HG03575 (cell line): ENCODE measurements around the gene USP2.

ENCODE experiments used
- ATAC-seq: cut with Tn5 transposase; IDR thresholded peaks from one replicate; pipeline ENCODE4 v1.9.1; 2021; ENCODE audit not compliant: unreplicated experiment, insufficient number of reproducible peaks, low FRiP score; ENCODE audit errors: extremely low read depth

The USP2 gene

GRCh38 chr11:119350302-119350701 is 31.2 kb downstream of the USP2 start:
- no peak for ATAC-seq

- ATAC-seq, result no peak
These were observed 33.4 kb downstream of the USP2 start for GRCh38 chr11:119347940-119348605.

DNA sequence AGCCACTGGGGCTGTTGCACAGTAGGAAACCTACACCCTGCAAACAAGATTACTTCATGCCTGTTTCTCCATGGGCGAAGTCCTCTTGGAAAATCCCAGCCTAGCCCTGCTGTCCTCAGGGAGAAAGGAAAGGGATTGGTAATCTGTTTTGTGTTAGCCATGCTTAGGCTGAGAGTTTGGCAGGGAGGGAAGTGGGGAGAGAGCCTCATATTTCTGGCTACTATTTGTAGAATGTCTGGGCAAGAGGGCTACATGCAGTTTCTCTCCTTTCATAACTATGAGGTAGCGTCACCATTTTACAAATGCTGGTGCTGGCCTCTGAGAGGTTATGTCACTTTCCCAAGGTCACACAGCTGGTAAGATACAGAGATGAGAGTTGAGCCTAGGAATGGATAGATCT is 34.2 kb downstream of the USP2 start:
- no peak for ATAC-seq

GRCh38 chr11:119346605-119347004 is 34.9 kb downstream of the USP2 start, which contains the start of gene MFRP:
Gene MFRP, minus strand, starts transcription at chr11:119346705. Its CDS starts 192 bp downstream, at chr11:119346513.
- ATAC-seq, result no peak

DNA sequence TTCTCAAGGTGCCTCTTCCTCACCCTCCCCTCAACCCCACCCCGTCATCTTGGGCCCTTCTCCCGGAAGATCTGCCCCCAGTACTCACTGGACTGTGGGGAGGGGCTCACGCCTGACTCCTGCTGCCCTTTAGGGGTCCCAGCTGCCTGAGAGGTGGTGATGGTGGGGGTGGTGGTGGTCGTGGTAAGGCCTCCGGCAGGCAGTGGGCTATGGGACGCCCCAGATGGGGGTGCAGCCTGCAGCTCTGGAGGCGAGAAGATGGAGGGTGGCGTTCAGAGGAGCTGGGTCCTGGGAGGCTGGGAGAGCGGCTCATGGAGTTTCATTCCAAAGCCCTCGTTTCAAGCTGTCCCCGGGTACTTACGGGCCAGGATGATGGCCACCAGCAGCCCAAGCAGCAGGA is 35.8 kb downstream of the USP2 start:
- ATAC-seq, result no peak

DNA sequence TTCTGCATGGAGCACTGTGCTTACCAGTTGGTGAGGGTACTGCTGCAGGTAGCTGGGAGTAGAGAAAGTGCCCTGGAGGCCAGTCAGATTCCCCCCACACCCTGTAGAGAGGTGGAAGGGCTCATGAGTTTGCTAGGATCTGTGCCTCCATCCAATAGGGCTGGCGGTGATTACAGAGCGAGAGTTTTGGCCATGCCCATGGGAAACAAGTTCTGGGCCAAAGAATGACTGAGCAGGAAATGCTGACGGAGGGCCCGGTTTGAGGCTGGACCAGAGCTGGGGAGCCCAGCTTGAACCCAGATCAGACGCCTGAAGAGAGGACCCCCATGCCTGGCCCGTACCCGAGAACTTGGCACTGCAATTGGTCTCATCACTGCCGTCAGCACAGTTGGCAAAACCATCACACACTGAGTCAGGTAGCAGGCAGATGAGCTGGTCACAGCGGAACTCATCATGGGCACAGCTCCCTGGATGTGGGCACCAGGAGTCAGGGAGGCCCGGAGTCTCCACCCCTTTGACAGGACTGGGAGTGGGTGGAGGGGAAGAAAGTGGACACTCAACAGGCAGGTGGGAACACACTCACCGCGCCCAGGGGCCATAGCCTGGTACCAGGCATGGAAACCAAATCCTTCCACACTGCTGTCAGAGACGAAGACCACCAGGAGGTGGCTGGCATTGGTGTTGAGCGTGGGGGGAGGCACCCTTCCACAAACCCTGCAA is 37.0 kb downstream of the USP2 start:
- no peak for ATAC-seq

DNA sequence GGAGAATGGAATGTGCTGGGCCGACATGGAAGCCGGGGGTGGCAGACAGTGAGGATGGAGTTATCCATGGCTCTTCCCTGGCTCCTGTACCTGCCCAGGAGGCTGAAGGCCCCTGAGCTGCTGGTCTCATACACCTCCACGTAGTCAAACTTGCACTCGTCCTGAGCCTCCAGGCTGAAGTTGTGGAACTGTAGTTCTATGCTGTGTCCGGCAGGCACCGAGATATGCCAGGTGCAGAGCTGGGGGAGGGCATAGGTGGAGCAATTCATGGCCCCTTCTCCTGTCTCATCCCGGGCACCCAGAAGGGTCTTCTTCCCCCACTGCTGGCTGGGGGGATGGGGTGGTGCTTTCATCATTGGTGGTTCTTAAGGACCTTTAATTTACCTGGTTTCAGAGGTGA is 37.8 kb downstream of the USP2 start:
- no peak for ATAC-seq

DNA sequence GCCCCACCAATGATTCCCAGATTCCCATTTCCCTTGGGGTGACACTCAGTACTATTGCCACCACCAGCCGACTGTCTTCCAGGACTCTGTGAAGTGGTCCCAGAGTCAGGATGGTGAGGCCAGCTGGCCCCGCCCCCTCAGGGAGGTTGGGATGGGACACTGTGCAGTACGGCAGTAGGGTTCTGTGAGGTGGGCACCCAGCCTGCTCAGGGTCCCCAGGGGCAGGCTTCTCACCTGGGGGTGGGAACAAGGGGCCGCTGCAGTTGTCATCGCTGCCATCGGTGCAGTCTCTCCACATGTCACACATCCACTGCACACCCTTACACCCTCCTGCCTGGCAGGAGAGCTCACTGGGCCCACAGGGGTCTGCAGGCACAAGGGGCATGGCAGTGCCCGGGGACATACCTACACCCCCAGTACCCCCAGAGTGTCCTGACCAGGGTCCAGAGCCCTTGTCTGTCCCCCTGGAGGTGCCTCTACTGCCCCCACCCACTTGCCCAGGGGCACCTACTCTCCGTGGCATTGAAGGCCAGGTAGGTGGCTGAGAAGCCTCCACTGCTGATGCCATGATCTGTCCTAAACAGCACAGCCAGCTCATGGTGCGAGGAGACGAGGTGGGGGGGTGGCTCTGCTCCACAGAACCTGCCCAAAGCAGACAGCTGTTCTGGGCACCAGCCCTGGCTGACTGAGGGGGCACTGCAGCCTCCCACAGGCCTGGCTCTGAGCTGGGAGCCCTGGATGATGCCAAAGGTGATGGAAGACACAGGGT is 38.9 kb downstream of the USP2 start:
- ATAC-seq, result no peak

DNA sequence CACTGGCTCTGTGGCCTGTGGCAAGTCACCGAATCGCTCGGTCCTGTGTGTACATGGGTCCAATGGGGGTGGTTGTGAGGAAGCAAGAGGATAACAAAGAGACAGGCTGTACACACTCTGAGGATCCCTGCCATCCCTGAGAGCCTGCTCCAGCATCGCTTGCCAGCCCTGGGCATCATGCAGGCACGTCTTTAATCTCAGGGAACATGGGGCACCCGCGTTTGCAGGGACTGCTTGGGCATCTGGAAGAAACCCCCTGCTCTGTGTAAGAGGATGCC is 39.5 kb downstream of the USP2 start:
- no peak for ATAC-seq

DNA sequence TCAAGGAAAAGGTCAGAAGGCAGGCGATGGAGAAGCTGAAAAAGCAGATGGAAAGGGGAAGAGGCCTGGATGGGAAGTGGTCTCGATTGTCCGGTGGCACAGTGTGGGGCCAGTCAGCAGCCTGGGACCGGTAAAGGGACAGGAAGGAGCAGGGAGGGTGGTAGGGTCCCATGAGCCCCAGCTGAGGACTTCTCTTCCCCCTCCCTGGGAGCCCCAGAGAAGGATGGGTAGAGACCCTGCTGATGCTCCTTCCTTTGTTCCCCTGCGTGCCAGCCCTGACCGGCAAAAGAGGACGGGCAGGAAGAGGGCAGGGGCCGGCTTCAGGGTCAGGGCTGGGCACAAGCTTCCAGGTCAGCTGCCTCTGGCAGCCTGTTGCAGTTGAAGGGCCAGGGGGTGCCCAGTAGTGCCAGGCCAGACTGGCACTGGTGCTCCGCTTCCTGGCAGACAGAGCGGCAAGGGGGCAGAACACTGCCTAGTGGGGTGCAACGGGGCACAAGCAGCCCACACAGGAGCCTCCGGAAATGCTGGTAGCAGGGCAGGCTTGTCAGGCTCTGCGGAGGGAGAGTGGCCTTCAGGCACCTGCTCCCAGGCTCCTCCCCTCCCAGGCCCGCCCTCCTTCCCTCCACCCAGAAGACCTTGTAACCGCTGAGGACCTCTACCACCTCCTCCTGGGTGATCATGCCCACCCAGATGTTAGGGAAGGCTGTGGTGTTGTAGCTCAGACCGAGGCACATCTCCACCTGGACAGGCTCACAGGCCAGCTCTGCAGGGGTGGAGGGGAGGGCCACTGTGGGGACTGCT is 40.1 kb downstream of the USP2 start:
- ATAC-seq, result no peak

GRCh38 chr11:119340335-119341221 is 40.9 kb downstream of the USP2 start, which contains the start of gene C1QTNF5:
Gene C1QTNF5, minus strand, starts transcription at chr11:119340883. Its CDS starts 486 bp downstream, at chr11:119340397.
- no peak for ATAC-seq

DNA sequence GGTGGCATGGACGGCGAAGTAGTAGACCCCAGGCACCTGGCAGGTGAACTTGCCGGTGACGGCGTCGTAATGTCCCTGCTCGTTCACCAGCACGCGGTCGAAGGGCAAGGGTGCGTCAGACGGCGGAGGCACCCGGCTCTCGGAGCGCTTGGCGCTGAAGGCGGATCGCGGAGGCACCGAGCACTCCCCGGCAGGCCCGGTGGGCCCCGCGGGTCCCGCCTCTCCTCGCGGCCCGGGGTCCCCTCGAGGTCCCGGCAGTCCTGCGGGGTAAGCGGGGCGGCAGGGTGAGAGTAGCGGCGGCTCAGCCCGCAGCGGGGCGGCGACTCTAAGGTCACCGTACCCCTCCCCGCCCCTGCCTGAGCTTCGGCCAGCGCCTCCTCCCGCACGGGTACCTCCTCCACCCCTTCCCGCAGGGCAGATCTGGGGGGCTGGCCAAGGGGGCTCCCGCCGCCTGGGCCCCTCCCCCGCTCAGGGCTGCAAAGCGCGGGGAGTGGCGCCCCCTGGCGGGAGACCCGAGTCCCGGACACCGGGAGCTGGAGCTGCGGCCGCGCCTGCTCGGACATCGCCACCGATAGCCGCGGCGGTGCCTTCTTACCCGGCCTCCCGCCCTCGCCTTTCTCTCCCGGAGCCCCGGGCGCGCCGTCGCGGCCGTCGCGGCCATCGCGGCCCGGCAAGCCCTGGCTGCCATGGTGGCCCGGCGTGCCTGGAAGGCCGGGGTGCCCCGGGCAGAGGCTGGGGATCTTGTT is 41.7 kb downstream of the USP2 start:
- ATAC-seq, result no peak

GRCh38 chr11:119338965-119339588 is 42.4 kb downstream of the USP2 start:
- no peak for ATAC-seq

DNA sequence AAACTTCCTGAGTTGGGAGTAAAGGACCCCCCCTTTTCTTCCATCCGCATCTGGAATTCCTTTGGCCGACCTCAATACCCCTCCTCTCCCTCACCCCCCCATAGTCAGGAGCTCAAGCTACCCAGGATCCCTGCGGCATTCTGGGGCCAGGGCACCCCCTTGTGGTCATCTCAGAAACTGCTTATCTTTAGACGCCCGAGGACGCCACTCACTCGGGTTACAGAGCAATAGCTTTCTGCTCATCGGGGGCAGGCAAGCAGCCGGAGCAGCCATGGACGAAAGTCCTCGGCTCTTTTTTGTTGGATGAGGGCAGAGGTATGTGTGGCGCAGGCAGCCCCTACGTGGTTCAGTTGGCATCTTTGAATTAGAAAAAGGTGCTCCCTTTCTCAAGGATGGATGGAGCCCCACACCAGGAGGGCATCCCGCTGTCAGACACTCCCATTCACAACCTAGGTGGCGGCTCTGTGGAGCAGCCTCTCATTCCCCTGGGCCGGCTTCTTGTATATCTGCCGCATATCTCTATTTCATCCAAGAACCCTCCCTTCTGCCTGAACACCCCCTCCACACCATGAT is 43.1 kb downstream of the USP2 start:
- no peak for ATAC-seq

DNA sequence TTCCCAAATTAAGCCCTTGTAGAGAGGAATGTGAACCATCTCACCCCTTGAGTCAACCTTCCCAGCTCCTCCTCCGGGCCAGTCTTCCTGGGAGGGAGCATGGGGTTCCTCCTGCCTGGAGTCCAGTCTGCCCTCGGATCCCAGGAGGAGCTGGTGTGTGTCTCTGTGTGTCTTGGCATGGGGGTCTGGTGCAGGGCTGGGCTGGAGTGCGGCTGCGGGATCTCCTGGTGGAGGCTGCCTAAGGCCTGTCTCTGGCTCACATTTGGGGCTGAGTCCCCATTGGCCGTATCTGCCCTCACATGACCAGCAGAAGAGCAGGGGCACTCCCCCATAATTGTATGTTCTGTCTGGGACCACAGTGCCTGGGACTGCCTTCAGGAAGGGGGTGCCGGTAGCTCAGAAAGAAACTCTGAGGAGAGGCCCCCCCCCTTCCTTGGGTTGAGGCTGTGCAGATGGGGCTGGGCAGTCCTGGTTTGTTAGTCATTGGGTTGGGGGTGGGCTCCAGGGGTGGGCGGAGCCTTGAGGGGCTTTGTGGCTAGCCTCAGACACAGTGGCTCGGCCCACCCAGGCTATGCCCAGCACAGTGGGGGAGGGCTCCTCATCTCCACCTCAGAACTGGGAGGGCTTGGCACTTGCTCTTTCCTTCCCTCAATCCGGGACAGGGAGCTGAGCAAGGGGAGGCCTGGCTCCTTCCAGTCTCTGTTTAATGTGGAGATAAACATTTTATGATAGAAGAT is 43.7 kb downstream of the USP2 start:
- no peak for ATAC-seq

DNA sequence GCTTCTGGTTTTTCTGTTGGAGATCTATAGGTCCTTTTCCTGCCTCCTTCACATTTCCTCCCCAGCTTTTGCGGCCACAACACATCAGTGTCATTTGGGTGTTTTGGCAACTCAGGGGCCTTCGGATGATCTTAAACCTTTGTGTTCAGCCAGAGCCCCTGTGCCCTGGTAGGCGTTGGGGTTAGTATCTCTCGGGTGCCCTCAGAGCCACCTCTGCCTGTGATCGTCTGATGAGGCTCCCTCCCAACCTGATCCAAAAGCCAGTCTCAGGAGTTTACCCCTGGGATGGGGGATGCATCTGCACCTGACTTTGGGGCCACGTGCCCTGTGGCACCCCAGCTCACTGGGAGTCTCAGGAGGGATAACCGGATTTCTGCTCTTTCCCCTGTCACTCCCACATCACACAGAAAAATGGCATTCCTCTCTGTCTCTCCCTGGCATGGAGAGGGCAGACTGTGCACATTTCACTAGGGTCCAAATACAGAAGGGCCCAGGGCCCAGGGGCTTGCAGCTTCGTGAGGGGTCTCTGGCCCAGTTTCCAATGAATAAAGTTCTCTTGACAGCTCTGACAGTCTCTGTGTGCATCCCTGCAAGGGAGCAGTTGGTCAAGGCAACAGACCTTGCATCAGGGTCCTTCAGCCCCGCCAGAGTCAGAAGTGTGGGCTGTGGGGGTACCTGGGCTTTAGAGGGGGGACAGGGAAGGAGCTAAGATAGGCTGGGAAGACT is 44.6 kb downstream of the USP2 start:
- no peak for ATAC-seq
